ENCODE measurements around the gene SHISA4. TPM values are rescaled to one million over a fixed set of nuclear protein-coding genes. Genes with fewer than 3 reads are reported as not detected.
"Not testable (repeated sequence)": the region's sequence is repeated elsewhere in the genome, so short reads cannot be mapped to it uniquely, and the experiment has no call there.

SHISA4 gene, protein sequence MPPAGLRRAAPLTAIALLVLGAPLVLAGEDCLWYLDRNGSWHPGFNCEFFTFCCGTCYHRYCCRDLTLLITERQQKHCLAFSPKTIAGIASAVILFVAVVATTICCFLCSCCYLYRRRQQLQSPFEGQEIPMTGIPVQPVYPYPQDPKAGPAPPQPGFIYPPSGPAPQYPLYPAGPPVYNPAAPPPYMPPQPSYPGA
- not detected for polyA plus RNA-seq (2012; ENCODE audit: missing spikeins)

DNA sequence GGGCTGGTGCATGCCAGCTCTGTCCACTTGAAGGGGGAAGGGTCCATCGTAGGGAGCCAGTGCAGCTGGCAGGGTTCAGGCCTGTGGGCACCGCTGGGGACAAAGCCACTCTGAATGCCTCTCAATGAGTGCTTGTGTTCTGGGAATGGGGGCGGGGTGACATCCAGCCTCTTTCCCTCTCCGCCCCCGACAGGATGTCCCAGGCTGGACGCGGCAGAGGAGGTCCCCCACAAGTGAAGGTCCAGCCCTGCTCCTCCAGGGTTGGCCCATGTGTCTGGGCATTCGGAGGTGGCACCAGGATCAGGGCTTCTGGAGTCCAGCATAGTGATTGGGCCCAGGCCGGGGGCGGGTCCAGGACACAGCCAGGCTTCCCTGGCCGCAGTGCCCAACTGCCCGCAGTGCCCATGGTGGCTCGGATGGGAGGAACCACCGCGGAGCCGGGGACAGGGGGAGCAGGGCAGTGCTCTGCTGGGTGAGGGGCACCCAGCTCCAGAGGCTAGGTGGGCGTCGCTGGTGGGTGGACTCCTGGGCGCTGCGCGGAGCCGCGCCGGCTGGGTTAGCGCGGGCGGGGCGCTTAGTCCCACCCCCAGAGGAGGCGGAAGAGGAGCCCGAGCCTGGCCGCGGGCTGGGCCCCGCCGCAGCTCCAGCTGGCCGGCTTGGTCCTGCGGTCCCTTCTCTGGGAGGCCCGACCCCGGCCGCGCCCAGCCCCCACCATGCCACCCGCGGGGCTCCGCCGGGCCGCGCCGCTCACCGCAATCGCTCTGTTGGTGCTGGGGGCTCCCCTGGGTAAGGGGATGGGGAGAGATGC, at the start of gene SHISA4:
SHISA4 (plus strand) TSS at position 617 of the 808 bp plus-strand sequence; CDS start at position 714, 97 bp downstream.
- FAIRE-seq (no peak), DNase-seq (ENCODE audit: insufficient read length) (no peak)
- TF ChIP-seq POLR2A (IDR thresholded peaks at IDR 0.05; ENCODE audit: low read depth, low read length) (no peak), TAF1 (IDR thresholded peaks at IDR 0.05; ENCODE audit: borderline replicate concordance, low read depth, low read length) (no peak), POLR2AphosphoS5 (IDR thresholded peaks at IDR 0.05; ENCODE audit: low read depth, low read length) (no peak)

DNA sequence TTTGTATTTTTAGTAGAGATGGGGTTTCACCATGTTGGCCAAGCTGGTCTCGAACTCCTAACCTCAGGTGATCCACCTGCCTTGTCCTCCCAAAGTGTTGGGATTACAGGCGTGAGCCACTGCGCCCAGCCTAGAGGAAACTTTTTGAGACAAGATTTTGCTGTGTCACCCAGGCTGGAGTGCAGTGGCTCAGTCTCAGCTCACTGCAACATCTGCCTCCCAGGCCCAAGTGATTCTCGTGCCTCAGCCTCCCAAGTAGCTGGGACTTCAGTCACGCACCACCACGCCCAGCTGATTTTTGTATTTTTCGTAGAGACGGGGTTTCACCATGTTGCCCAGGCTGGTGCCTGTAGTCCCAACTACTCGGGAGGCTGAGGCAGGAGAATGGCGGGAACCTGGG, 49.6 kb upstream of the SHISA4 start:
- FAIRE-seq; DNase-seq (ENCODE audit: insufficient read length): not testable (repeated sequence)

DNA sequence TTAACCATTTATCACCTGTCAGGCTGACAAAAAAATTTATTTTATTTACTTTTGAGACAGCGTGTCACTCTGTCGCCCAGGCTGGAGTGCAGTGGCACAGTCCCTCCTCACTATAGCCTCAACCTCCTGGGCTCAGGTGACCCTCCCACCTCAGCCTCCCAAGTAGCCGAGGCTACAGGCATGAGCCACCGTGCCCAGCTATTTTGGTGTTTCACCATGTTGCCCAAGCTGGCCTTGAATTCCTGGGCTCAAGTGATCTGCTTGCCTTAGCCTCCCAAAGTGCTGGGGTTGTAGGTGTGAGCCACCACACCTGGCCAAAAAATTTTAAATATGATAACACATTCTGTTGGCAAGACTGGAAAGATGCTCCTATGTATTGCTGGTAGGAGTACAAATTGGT, 48.6 kb upstream of the SHISA4 start:
- no peak for DNase-seq (ENCODE audit: insufficient read length)
- no peak for FAIRE-seq
- TF ChIP-seq TAF1 (IDR thresholded peaks at IDR 0.05; ENCODE audit: borderline replicate concordance, low read depth, low read length) (no peak), POLR2A (IDR thresholded peaks at IDR 0.05; ENCODE audit: low read depth, low read length) (no peak), POLR2AphosphoS5 (IDR thresholded peaks at IDR 0.05; ENCODE audit: low read depth, low read length) (no peak)

DNA sequence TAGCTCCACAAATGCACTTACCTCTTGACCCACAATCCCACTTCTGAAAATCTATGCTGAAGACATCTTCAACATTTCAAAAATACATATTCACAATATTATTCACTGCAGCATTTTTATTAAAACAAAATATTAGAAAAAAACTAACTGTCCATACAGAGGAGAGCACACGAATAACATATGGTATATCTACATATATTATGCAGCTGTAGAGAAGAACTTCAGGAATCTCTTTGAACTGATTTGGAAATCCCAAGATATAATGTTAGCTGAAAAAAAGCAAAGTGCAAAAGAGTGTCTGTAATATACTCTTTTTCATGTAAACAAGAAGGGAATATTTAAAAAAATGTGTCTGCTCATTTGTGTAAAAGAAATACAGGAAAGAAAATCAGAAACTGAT, 48.2 kb upstream of the SHISA4 start:
- no peak for DNase-seq (ENCODE audit: insufficient read length)
- FAIRE-seq, result no peak
- TF ChIP-seq POLR2A (IDR thresholded peaks at IDR 0.05; ENCODE audit: low read depth, low read length) (no peak), TAF1 (IDR thresholded peaks at IDR 0.05; ENCODE audit: borderline replicate concordance, low read depth, low read length) (no peak), POLR2AphosphoS5 (IDR thresholded peaks at IDR 0.05; ENCODE audit: low read depth, low read length) (no peak)

DNA sequence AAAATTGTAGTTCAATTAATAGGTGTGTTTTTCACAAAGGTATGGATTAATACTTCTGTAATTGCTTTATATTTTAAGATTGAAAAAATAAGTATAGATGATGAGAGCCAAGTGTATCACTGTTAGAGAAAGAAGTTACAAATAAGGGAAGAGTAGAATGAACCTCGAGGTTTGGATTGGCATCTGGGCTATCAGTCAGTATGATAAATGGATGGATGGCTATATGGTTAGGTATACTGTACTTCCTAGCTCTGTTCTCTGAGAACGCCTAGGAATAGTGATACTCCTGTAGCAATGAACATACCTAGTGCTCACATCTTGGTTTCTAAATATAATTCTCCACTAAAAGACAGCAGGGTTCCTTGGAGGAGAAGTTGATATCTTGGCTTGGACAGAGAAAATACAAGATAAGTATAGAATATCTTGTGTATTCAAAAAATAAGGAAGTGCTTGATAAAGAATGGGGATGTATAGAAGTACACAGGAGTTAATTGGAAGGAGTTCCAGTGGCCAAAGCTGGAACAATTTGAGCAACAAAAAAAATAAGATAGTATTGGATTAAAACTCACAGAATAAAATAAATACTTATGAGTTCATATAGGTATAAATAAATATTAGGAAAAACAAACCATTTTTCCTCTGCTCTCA, 47.3 kb upstream of the SHISA4 start:
- TF ChIP-seq TAF1 (IDR thresholded peaks at IDR 0.05; ENCODE audit: borderline replicate concordance, low read depth, low read length) (no peak), POLR2A (IDR thresholded peaks at IDR 0.05; ENCODE audit: low read depth, low read length) (no peak), POLR2AphosphoS5 (IDR thresholded peaks at IDR 0.05; ENCODE audit: low read depth, low read length) (no peak)
- DNase-seq (ENCODE audit: insufficient read length) (no peak), FAIRE-seq (no peak)

DNA sequence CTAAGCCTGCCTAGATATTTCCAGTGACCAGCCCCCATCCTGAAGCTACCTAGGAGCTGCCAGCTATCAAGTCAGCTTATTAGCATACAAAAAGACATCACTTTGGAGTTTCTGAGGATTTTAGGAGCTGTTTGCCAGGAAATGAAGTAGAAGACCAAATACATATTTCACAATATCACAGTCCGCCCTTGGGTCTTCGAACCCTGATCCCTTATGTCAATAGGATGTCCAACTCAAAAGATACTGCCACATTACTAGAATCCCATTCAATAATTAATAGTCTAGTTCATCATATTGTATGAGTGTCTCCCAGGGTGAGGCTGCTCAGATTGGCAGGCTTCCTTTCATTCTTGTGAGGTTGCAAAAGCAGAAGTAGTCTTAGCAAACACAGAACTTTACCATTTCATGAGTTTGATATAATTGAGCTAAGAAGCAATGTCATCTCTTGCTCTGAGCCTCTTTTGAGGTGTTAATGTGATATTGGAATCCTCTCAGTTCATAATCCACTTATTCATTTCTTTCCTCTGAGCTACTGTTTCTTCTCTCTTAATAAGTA, 46.1 kb upstream of the SHISA4 start:
- DNase-seq (ENCODE audit: insufficient read length) (no peak), FAIRE-seq (no peak)
- no peak for TF ChIP-seq POLR2AphosphoS5 (IDR thresholded peaks at IDR 0.05; ENCODE audit: low read depth, low read length)
- TF ChIP-seq TAF1 (IDR thresholded peaks at IDR 0.05; ENCODE audit: borderline replicate concordance, low read depth, low read length), result no peak
- no peak for TF ChIP-seq POLR2A (IDR thresholded peaks at IDR 0.05; ENCODE audit: low read depth, low read length)

DNA sequence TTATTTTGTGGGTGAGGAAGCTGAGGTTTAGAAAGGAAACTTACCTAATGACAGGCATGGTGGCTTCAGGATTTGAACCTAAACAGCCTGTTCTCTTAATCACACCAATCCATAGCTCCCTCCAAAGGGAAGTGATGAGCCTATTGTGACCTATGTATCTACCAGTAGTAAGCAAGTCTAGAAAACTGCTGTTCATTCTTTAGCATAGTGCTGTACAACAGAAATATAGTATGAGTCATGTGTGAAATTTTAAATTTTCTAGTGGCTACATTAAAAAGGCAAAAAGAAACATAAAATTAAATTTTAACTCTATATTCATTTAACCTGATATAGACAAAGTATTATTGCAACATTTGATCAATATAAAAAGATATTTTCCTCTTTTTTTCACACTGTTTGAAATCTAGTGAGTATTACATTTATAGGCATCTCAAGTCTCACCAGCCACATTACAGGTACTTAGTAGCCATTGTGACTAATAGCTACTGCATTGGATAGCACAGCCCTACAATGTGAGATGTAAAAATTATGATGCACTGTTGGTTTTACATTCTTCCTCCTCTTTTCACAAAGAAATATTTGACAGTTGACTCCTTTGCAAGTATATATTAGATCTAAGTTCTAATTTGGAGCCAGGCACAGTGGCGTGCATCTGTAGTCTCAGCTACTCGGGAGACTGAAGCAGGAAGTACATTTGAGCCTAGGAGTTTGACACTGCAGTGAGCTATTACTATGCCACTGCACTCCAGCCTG, 43.2 kb upstream of the SHISA4 start:
- FAIRE-seq, result no peak
- TF ChIP-seq POLR2A (IDR thresholded peaks at IDR 0.05; ENCODE audit: low read depth, low read length), result no peak
- no peak for TF ChIP-seq TAF1 (IDR thresholded peaks at IDR 0.05; ENCODE audit: borderline replicate concordance, low read depth, low read length)
- TF ChIP-seq POLR2AphosphoS5 (IDR thresholded peaks at IDR 0.05; ENCODE audit: low read depth, low read length), result no peak
- no peak for DNase-seq (ENCODE audit: insufficient read length)

DNA sequence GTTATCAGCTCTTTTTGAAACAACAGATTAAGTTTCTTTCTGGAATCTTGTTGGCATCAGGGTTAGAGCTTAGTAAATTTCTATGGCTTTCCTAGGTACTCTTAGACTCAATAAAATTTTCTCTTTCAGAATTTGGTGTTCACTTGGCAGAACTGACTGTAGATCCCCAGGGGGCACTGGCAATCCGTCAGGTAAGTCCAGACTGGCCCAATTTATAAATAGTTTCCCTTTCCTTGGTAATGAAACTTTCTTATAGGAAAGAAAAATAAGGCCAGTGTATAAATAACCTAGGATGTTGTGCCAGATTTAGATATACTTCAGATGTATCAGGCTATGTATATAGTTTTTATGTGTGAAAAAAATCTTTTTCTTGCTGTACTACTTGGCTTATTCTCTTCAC, 41.5 kb upstream of the SHISA4 start:
- TF ChIP-seq POLR2A (IDR thresholded peaks at IDR 0.05; ENCODE audit: low read depth, low read length) (no peak), TAF1 (IDR thresholded peaks at IDR 0.05; ENCODE audit: borderline replicate concordance, low read depth, low read length) (no peak), POLR2AphosphoS5 (IDR thresholded peaks at IDR 0.05; ENCODE audit: low read depth, low read length) (no peak)
- FAIRE-seq, result no peak
- DNase-seq (ENCODE audit: insufficient read length), result no peak

DNA sequence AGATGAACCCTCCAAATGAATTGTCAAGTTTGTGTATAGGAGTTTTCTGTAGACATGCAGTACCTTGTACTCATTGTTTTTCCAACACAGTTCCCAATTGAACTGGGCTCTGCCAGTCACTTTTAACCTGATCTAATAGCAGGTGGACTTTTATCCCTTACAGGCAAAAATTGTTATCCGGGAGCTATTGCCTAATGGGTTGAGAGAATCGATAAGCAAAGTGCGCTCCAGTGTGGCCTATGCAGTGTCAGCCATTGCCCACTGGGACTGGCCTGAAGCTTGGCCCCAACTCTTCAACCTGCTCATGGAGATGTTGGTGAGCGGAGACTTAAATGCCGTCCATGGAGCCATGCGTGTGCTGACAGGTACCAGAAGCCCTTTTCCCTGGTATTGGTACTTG, 40.5 kb upstream of the SHISA4 start:
- no peak for FAIRE-seq
- TF ChIP-seq POLR2A (IDR thresholded peaks at IDR 0.05; ENCODE audit: low read depth, low read length) (no peak), POLR2AphosphoS5 (IDR thresholded peaks at IDR 0.05; ENCODE audit: low read depth, low read length) (no peak), TAF1 (IDR thresholded peaks at IDR 0.05; ENCODE audit: borderline replicate concordance, low read depth, low read length) (no peak)
- DNase-seq (ENCODE audit: insufficient read length), result no peak

DNA sequence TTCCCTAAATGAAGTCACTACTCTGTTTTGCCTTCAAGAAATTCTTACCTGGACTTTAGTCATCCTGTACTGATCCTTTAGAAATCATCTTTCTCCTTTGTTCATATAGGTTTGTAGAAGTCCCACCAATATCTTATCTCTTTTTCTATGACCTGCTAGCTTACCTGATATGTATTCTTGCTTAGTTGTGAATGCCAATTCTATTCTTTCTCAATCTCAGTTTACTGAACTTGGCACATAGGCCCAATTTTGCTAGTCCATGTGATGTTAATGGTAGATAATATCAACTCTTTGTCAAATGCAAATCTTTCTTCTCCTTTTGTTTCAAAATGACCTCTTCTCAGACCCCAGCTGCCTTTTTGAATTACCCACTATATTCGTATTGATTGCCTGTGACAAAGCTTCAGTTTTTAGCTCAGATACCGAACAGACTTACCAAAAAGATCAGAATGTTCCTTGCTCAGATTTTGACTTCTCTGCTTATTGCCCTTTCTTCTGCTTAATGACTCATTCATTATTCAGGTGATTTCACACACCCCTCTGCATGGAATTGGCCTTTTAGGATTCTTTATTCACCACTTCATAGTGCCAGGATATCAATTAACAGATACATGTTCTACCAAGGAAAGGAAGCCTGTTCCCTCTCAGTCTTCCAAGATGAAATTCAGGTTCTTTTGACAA, 39.2 kb upstream of the SHISA4 start:
- FAIRE-seq, result no peak
- TF ChIP-seq POLR2AphosphoS5 (IDR thresholded peaks at IDR 0.05; ENCODE audit: low read depth, low read length) (no peak), POLR2A (IDR thresholded peaks at IDR 0.05; ENCODE audit: low read depth, low read length) (no peak), TAF1 (IDR thresholded peaks at IDR 0.05; ENCODE audit: borderline replicate concordance, low read depth, low read length) (no peak)
- DNase-seq (ENCODE audit: insufficient read length), result no peak

DNA sequence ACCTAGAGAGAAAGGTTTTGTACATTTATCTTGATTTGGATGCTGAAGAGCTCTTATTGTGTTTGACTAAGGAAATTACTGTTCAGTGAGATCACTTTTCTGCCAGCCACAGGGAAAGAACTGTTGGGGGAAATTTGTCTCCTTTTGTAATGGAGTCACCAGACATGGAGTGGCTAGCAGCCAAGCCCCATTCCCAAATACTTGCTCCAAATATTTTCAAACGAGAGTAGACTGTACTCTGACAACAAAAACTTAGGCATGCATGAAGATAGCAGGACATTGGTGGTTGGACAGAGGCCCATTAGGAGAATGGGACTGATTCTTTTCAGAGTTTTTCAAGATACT, 38.7 kb upstream of the SHISA4 start:
- DNase-seq (ENCODE audit: insufficient read length) (no peak), FAIRE-seq (no peak)
- TF ChIP-seq POLR2AphosphoS5 (IDR thresholded peaks at IDR 0.05; ENCODE audit: low read depth, low read length) (no peak), TAF1 (IDR thresholded peaks at IDR 0.05; ENCODE audit: borderline replicate concordance, low read depth, low read length) (no peak), POLR2A (IDR thresholded peaks at IDR 0.05; ENCODE audit: low read depth, low read length) (no peak)

All from GM12892 (cell line).